ENCODE measurements around the gene LRRC51.
A peak's percentile ranks its signal among the peaks of the same experiment; 100 is the strongest.

The LRRC51 gene

GRCh38 chr11:72058416-72059034 is 22.1 kb upstream of the LRRC51 start:
- no peak for DNase-seq (ENCODE audit: insufficient read length, low spot score)
- TF ChIP-seq POLR2A (IDR thresholded peaks at IDR 0.05; ENCODE audit: low read depth, low read length), result no peak
- FAIRE-seq, result no peak

- DNase-seq (ENCODE audit: insufficient read length, low spot score), result no peak
Measured at GRCh38 chr11:72061739-72062396, 18.8 kb upstream of the LRRC51 start.

GRCh38 chr11:72066855-72067254 is 13.8 kb upstream of the LRRC51 start:
- TF ChIP-seq POLR2A (IDR thresholded peaks at IDR 0.05; ENCODE audit: low read depth, low read length), result no peak
- DNase-seq (ENCODE audit: insufficient read length, low spot score), result no peak
- FAIRE-seq, result no peak

More at GRCh38 chr11:72061739-72062396, 18.8 kb upstream of the LRRC51 start:
- no peak for FAIRE-seq
- no peak for TF ChIP-seq POLR2A (IDR thresholded peaks at IDR 0.05; ENCODE audit: low read depth, low read length)

- FAIRE-seq, result no peak
- no peak for TF ChIP-seq POLR2A (IDR thresholded peaks at IDR 0.05; ENCODE audit: low read depth, low read length)
Measured at GRCh38 chr11:72067266-72067665, 13.4 kb upstream of the LRRC51 start.

GRCh38 chr11:72067676-72068075 is 13.0 kb upstream of the LRRC51 start:
- DNase-seq (ENCODE audit: insufficient read length, low spot score) (no peak), FAIRE-seq (no peak)
- TF ChIP-seq POLR2A (IDR thresholded peaks at IDR 0.05; ENCODE audit: low read depth, low read length), result no peak

More at GRCh38 chr11:72067266-72067665, 13.4 kb upstream of the LRRC51 start:
- DNase-seq (ENCODE audit: insufficient read length, low spot score), result no peak

GRCh38 chr11:72069200-72069599 is 11.4 kb upstream of the LRRC51 start:
- no peak for TF ChIP-seq POLR2A (IDR thresholded peaks at IDR 0.05; ENCODE audit: low read depth, low read length)

GRCh38 chr11:72069787-72070251 is 10.8 kb upstream of the LRRC51 start:
- FAIRE-seq, result peak; percentile 82
- peak; percentile 69 for DNase-seq (ENCODE audit: insufficient read length, low spot score)
- peak; percentile 30; the same call in 1 of the 2 replicates for TF ChIP-seq POLR2A (IDR thresholded peaks at IDR 0.05; ENCODE audit: low read depth, low read length)

More at GRCh38 chr11:72069200-72069599, 11.4 kb upstream of the LRRC51 start:
- DNase-seq (ENCODE audit: insufficient read length, low spot score), result no peak
- no peak for FAIRE-seq

GRCh38 chr11:72070491-72070890 is 10.2 kb upstream of the LRRC51 start:
- no peak for TF ChIP-seq POLR2A (IDR thresholded peaks at IDR 0.05; ENCODE audit: low read depth, low read length)
- DNase-seq (ENCODE audit: insufficient read length, low spot score) (no peak), FAIRE-seq (no peak)

GRCh38 chr11:72072348-72072747 is 8.3 kb upstream of the LRRC51 start:
- no peak for TF ChIP-seq POLR2A (IDR thresholded peaks at IDR 0.05; ENCODE audit: low read depth, low read length)
- DNase-seq (ENCODE audit: insufficient read length, low spot score) (peak; percentile 41), FAIRE-seq (peak; percentile 30)

- FAIRE-seq (no peak), DNase-seq (ENCODE audit: insufficient read length, low spot score) (no peak)
- no peak for TF ChIP-seq POLR2A (IDR thresholded peaks at IDR 0.05; ENCODE audit: low read depth, low read length)
Measured at GRCh38 chr11:72075109-72075508, 5.5 kb upstream of the LRRC51 start.

- no peak for FAIRE-seq
- TF ChIP-seq POLR2A (IDR thresholded peaks at IDR 0.05; ENCODE audit: low read depth, low read length), result no peak
- DNase-seq (ENCODE audit: insufficient read length, low spot score), result no peak
Measured at GRCh38 chr11:72075756-72076155, 4.9 kb upstream of the LRRC51 start.

GRCh38 chr11:72078477-72078876 is 2.2 kb upstream of the LRRC51 start:
- no peak for DNase-seq (ENCODE audit: insufficient read length, low spot score)
- no peak for TF ChIP-seq POLR2A (IDR thresholded peaks at IDR 0.05; ENCODE audit: low read depth, low read length)
- no peak for FAIRE-seq

- TF ChIP-seq POLR2A (IDR thresholded peaks at IDR 0.05; ENCODE audit: low read depth, low read length), result no peak
- DNase-seq (ENCODE audit: insufficient read length, low spot score), result no peak
- no peak for FAIRE-seq
Measured at GRCh38 chr11:72079819-72080325, 778 bp upstream of the LRRC51 start.

GRCh38 chr11:72081184-72081644 is 564 bp downstream of the LRRC51 start:
- no peak for TF ChIP-seq POLR2A (IDR thresholded peaks at IDR 0.05; ENCODE audit: low read depth, low read length)
- FAIRE-seq, result no peak
- no peak for DNase-seq (ENCODE audit: insufficient read length, low spot score)
